Stimulated activated CD4-positive, alpha-beta T cell treated with anti-CD3 and anti-CD28 coated beads, Interleukin-15, amount 100 ng/mL, for 48 hours (primary cell): ENCODE measurements around the gene USP24.

Experiments
- DNase-seq, 2 donors: peaks; one replicate each; pipeline ENCODE4 v3.0.0-alpha.2; 2020; ENCODE audit warnings: low read depth in 2 of 2

Gene USP24

DNA sequence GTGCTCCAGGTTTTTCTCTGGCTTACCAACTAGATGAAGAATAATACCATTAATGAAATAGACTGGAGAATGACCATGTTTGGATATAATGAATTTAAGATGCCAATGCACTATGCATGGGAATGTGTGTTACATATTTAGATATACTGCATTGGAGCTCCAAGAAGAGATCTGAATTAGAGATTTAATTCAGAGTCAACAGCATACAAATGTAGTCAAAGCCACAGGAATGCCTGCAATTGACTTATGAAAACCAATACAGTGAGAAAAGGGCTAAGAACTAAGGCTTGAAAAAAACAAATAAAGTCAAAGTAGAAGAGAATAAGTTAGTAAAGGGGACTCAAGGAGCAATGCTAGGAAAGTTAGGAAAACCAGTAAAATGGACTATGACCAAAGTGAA is 59.1 kb downstream of the USP24 start:
- no peak for DNase-seq

DNA sequence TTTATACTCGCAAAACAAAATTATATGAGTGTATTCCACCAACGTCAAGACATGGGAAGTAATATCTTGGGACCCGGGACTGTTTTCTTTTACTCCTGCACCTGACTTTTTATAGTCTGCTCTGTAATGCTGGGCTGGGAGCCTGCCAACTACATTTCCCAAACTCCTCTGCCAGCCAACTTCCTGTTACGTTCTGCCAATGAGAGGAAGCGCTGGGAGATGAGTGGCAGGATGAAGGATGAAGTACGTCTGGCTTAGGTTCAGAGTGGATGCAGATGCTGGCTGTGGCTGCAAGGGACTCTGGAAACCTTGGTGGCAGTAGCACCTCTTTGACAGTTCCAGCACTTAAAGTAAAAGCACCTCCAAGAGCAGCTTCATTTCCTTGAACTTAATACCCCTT is 59.6 kb downstream of the USP24 start:
- DNase-seq: no peak

- DNase-seq: no peak
Measured at GRCh38 chr1:55154616-55155015, 60.5 kb downstream of the USP24 start.

DNA sequence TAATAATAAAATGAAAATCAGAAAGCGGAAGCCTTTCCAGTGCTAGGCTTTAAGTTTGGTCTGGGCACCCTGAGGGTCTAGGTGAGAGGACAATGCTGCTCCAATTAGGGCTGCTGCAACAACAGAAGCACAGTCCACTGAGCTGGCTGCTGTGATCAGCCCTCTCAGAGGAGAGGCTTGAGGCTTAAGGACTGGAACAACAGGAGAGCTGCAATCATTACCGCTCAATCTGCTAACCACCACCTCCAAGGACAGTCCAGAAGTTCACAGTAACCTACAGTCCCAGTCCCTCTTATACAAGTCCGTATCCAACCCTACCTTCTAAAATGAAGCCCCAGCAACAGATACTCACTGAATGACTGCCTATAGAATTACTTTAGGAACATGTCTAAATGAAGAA is 62.1 kb downstream of the USP24 start:
- no peak for DNase-seq

DNA sequence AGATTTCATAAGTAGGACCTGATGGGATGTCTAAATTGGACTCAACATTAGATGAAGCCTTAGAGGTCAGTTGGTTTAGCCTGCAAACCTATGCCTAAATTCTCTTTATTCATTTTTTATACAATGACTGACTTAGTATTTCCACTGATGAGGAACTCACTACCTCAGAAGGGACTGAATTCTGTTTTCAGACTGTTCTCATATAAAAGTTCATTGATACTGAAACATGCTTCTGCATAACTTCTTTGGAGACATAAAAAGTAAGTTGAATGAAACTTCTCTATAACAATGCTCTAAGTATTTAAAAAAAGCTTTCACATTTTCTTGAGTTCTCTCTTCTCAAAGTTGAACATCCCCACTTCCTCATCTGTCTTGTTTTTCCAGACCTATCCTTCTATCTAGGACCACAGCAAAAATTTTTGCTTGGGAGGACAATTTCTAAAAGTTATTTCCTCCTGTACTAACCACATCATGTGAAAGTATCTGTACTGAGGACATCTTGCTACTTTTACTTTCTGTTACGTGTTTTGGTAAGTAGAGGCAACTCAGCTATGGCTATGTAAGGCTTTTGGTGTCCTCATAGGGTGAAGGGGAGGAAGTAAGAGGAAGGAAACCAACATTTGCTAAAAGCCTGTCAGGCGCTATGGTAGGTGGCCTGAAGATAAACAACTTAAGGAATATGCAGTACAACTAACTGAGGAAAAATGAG is 64.1 kb downstream of the USP24 start:
- no peak for DNase-seq

DNA sequence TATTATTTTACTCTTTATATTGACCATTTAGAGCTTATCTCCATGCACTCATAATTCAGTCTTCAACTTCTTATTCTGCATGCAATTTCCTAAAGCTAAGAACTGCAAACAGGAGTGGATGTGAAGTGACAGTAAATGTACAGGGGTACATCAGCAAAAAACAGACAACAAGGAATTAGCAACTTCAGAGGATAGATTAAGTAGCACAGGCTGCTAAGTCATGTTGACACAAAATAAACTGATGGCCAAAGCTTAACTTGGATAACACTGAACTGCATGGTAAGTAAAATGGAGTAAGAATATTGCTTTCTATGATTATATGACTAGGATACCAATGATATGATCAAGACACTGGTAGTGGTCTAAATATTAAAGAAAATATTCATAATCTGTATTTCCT is 66.5 kb downstream of the USP24 start:
- DNase-seq: no peak

GRCh38 chr1:55147524-55147923 is 67.6 kb downstream of the USP24 start:
- DNase-seq: no peak

GRCh38 chr1:55146781-55147180 is 68.4 kb downstream of the USP24 start:
- DNase-seq: no peak

DNA sequence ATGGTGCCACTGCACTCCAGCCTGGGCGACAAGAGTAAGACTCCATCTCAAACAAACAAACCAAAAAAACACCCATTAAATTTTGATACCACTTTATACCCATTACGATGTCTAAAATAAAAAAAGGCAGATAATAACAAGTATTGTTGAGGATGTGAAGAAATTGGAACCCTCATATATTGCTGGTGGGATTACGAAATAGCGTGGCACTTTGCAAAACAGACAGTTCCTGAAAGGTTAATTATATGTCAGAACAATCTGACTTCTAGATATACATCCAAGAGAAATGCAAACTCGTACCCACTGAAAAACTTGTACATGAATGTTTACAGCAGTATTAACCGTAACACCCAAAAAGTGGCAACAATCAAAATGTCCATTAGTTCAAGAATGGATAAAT is 70.3 kb downstream of the USP24 start:
- DNase-seq: no peak

GRCh38 chr1:55143684-55144083 is 71.5 kb downstream of the USP24 start:
- DNase-seq: no peak

- no peak for DNase-seq
Measured at GRCh38 chr1:55141295-55141893, 73.8 kb downstream of the USP24 start.

DNA sequence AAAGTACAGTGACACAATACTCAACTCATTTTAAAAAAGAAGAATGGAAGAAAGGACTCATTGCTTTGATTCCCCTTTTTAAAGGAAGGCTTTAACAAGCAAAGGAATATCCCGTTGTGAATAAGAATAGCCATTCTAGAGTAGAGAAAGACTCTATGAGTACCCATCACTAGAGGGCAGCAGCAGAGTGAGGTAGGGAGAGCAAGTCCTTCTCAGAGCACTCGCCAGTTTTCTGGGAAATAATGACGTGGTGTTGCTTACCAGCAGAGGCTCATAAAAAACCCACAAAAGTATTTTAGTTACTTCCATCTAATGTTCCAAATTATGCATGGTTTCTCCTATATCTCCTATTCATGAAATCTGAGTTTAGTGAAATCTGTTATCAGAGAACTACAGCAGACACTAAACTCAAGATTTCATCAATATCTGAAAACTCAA is 74.6 kb downstream of the USP24 start:
- peak; percentile 24 to 73 for DNase-seq

DNA sequence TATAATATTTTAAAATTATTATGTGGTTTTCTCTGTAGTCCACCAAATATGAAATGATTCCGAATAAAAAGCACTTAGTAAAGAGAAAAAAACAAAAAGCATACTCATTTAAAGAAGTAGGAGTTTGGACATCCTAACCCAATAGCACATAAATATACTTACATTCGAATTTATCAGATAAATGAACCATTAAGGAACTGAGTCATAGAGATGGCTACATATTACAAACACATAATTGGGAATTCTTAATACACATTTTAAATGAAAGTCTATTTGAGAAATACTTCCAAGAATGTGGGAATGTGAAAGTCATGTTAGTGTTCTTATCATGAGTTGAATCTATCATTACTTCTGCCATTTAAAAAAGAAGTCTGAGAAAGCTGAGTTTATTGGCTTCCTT is 75.0 kb downstream of the USP24 start:
- DNase-seq: no peak

GRCh38 chr1:55138823-55139222 is 76.3 kb downstream of the USP24 start:
- DNase-seq: no peak

- no peak for DNase-seq
Measured at GRCh38 chr1:55134152-55134808, 80.9 kb downstream of the USP24 start.

GRCh38 chr1:55131801-55132200 is 83.4 kb downstream of the USP24 start:
- no peak for DNase-seq

- no peak for DNase-seq
Measured at GRCh38 chr1:55131218-55131617, 83.9 kb downstream of the USP24 start.

GRCh38 chr1:55129194-55129728 is 85.9 kb downstream of the USP24 start:
- no peak for DNase-seq

- DNase-seq: no peak
Measured at GRCh38 chr1:55128418-55128995, 86.7 kb downstream of the USP24 start.

GRCh38 chr1:55127827-55128343 is 87.3 kb downstream of the USP24 start:
- no peak for DNase-seq

- no peak for DNase-seq
Measured at GRCh38 chr1:55124470-55124869, 90.7 kb downstream of the USP24 start.

GRCh38 chr1:55120538-55120937 is 94.6 kb downstream of the USP24 start:
- no peak for DNase-seq
